Activated CD4-positive, alpha-beta memory T cell treated with anti-CD3 and anti-CD28 coated beads for 36 hours (primary cell): Measurements from ENCODE around the gene CCM2. TPM values are rescaled to one million over a fixed set of nuclear protein-coding genes. Genes with fewer than 3 reads are reported as not detected.
A peak's percentile ranks its signal among the peaks of the same experiment; 100 is the strongest.

Source experiments
- CTCF ChIA-PET: fragments of 350-600 bp; sonication (Branson Sonifier 250); formaldehyde crosslinking; loops from one replicate; lab custom pipeline; 2021; ENCODE audit warnings: antibody characterized with exemption, inconsistent platforms; lab: Charles Lee
- POLR2A ChIA-PET: fragments of 350-600 bp; sonication (Branson Sonifier 250); formaldehyde crosslinking; loops from one replicate; lab custom pipeline; 2021; ENCODE audit warnings: antibody characterized with exemption; lab: Charles Lee
- DNase-seq: peaks from one replicate; pipeline ENCODE4 v3.0.0-alpha.2; 2020
- H3K27ac Mint-ChIP-seq: one replicate; pipeline ENCODE4 v1.8.0; 2021; ENCODE audit warnings: mixed read lengths
- H3K27me3 Mint-ChIP-seq: one replicate; pipeline ENCODE4 v1.8.0; 2021; ENCODE audit warnings: mixed read lengths
- H3K36me3 Mint-ChIP-seq: one replicate; pipeline ENCODE4 v1.8.0; 2021; ENCODE audit warnings: mixed read lengths
- H3K4me1 Mint-ChIP-seq: one replicate; pipeline ENCODE4 v1.8.0; 2021; ENCODE audit warnings: low read depth, mixed read lengths
- H3K4me3 Mint-ChIP-seq: one replicate; pipeline ENCODE4 v1.8.0; 2021; ENCODE audit warnings: mild to moderate bottlenecking, mixed read lengths
- H3K9me3 Mint-ChIP-seq: one replicate; pipeline ENCODE4 v1.8.0; 2021; ENCODE audit warnings: mixed read lengths
- intact Hi-C: fragments of 100-400 bp; cut with micrococcal nuclease; formaldehyde crosslinking; loops from one replicate; pipeline ENCODE4 v1.15.1; 2023
- total RNA-seq, 2 experiments: library from RNA; stranded (reverse); gene quantifications; one replicate each; pipeline ENCODE4 v1.2.3, GENCODE V29; 2021

CCM2 gene
- total RNA-seq = 10 to 100 TPM; 85.2 to 89.6 TPM

GRCh38 chr7:45000093-45001032, at the start of gene CCM2:
TSS of gene CCM2 (plus strand) at chr7:45000201. CDS start at chr7:45000334, 133 bp downstream.
- intact Hi-C loops = loop anchor here (1.0 to 2.0 kb wide), 4 partner anchors 27 to 800 kb away; partner anchors contain the start of genes OGDH, TBRG4 and YKT6
- no peak for DNase-seq
- H3K4me1 Mint-ChIP-seq = peaks cover 54% of the 10 kb centered on the region
- no peaks in the 10 kb centered on the region for H3K27me3 Mint-ChIP-seq
- H3K4me3 Mint-ChIP-seq = peak within 1 kb of the TSS; percentile 89
- POLR2A ChIA-PET = interaction anchor here (0.9 to 7.5 kb wide), 20 partner anchors 11 to 418 kb away, joined by 3 to 208 read pairs (median 5); partner anchors contain the start of genes H2AZ2, MYO1G, PURB and TBRG4
- peak within 1 kb of the TSS; percentile 95 for H3K27ac Mint-ChIP-seq
- H3K9me3 Mint-ChIP-seq = no peaks in the 10 kb centered on the region
- peaks cover 21% of the 10 kb centered on the region for H3K36me3 Mint-ChIP-seq
- CTCF ChIA-PET = interaction anchor here (1.0 to 6.3 kb wide), 11 partner anchors 11 to 136 kb away, joined by 4 to 46 read pairs (median 7); partner anchors contain the start of gene MYO1G

- no peak for DNase-seq
- Mint-ChIP-seq H3K4me3 (no peak overlapping the region), H3K27ac (no peak overlapping the region), H3K9me3 (no peaks in the 10 kb centered on the region), H3K36me3 (no peaks in the 10 kb centered on the region), H3K4me1 (no peaks in the 10 kb centered on the region), H3K27me3 (peaks cover 5% of the 10 kb centered on the region)
- intact Hi-C loops = no loop called here
- POLR2A ChIA-PET = no interaction called here
- CTCF ChIA-PET = no interaction called here
These were observed 46.8 kb upstream of the CCM2 start for GRCh38 chr7:44953156-44953555.

GRCh38 chr7:44955733-44956132, 44.3 kb upstream of the CCM2 start:
- intact Hi-C loops = no loop called here
- Mint-ChIP-seq H3K4me1 (peaks cover 21% of the 10 kb centered on the region), H3K27me3 (no peaks in the 10 kb centered on the region), H3K27ac (no peak overlapping the region), H3K9me3 (no peaks in the 10 kb centered on the region), H3K4me3 (no peak overlapping the region), H3K36me3 (peaks cover 11% of the 10 kb centered on the region)
- POLR2A ChIA-PET = interaction anchor here (0.9 to 2.9 kb wide), 6 partner anchors 8 to 180 kb away, joined by 3 to 12 read pairs (median 4); partner anchors contain the start of gene MYO1G
- DNase-seq = no peak
- CTCF ChIA-PET = interaction anchor here (0.8 kb wide), 2 partner anchors 15 to 17 kb away, joined by 3 read pairs; no protein-coding TSS in a partner anchor

- Mint-ChIP-seq H3K4me1 (peaks cover 21% of the 10 kb centered on the region), H3K27me3 (no peaks in the 10 kb centered on the region), H3K9me3 (no peaks in the 10 kb centered on the region), H3K27ac (no peak overlapping the region), H3K4me3 (no peak overlapping the region), H3K36me3 (peaks cover 11% of the 10 kb centered on the region)
- DNase-seq = no peak
- intact Hi-C loops = no loop called here
- CTCF ChIA-PET = interaction anchor here (0.8 kb wide), 1 partner anchor 15 kb away, joined by 3 read pairs; no protein-coding TSS in a partner anchor
- POLR2A ChIA-PET = interaction anchor here (1.0 to 2.9 kb wide), 5 partner anchors 8 to 180 kb away, joined by 3 to 12 read pairs (median 4); partner anchors contain the start of gene MYO1G
These were observed 43.7 kb upstream of the CCM2 start for GRCh38 chr7:44956157-44956766.

- no peak overlapping the region for H3K4me3 Mint-ChIP-seq
These were observed 41.2 kb upstream of the CCM2 start for GRCh38 chr7:44958645-44959344.

GRCh38 chr7:44959433-44959951, 40.5 kb upstream of the CCM2 start:
- POLR2A ChIA-PET = interaction anchor here (1.5 to 7.6 kb wide), 3 partner anchors 11 to 20 kb away, joined by 4 to 56 read pairs (median 4); partner anchors contain the start of gene MYO1G
- CTCF ChIA-PET = interaction anchor here (1.1 to 1.2 kb wide), 2 partner anchors 13 to 177 kb away, joined by 3 to 4 read pairs; no protein-coding TSS in a partner anchor
- no peak overlapping the region for H3K4me3 Mint-ChIP-seq
- H3K27ac Mint-ChIP-seq = peak overlapping the region; percentile 81
- intact Hi-C loops = no loop called here
- peaks cover 21% of the 10 kb centered on the region for H3K4me1 Mint-ChIP-seq
- peaks cover 21% of the 10 kb centered on the region for H3K36me3 Mint-ChIP-seq
- no peaks in the 10 kb centered on the region for H3K9me3 Mint-ChIP-seq
- peak; percentile 81 for DNase-seq
- H3K27me3 Mint-ChIP-seq = no peaks in the 10 kb centered on the region

More at GRCh38 chr7:44958645-44959344, 41.2 kb upstream of the CCM2 start:
- ChIA-PET POLR2A (interaction anchor here (1.5 to 7.6 kb wide), 4 partner anchors 12 to 20 kb away, joined by 4 to 56 read pairs (median 5); partner anchors contain the start of gene MYO1G), CTCF (no interaction called here)
- peak overlapping the region; percentile 34 for H3K27ac Mint-ChIP-seq
- H3K36me3 Mint-ChIP-seq = peaks cover 17% of the 10 kb centered on the region
- DNase-seq = no peak
- H3K4me1 Mint-ChIP-seq = peaks cover 21% of the 10 kb centered on the region
- no peaks in the 10 kb centered on the region for H3K9me3 Mint-ChIP-seq
- H3K27me3 Mint-ChIP-seq = no peaks in the 10 kb centered on the region
- intact Hi-C loops = no loop called here

- no peaks in the 10 kb centered on the region for H3K27me3 Mint-ChIP-seq
- ChIA-PET CTCF (interaction anchor here (1.1 to 1.2 kb wide), 2 partner anchors 12 to 176 kb away, joined by 3 to 4 read pairs; no protein-coding TSS in a partner anchor), POLR2A (interaction anchor here (1.0 to 7.6 kb wide), 4 partner anchors 11 to 354 kb away, joined by 3 to 56 read pairs (median 4); partner anchors contain the start of genes MYO1G and OGDH)
- peak overlapping the region; percentile 81 for H3K27ac Mint-ChIP-seq
- H3K4me1 Mint-ChIP-seq = peaks cover 21% of the 10 kb centered on the region
- no peak for DNase-seq
- peaks cover 23% of the 10 kb centered on the region for H3K36me3 Mint-ChIP-seq
- no peaks in the 10 kb centered on the region for H3K9me3 Mint-ChIP-seq
- peak overlapping the region; percentile 6 for H3K4me3 Mint-ChIP-seq
- intact Hi-C loops = no loop called here
These were observed 39.9 kb upstream of the CCM2 start for GRCh38 chr7:44960011-44960580.

GRCh38 chr7:44961844-44962482, 38.0 kb upstream of the CCM2 start:
- Mint-ChIP-seq H3K4me3 (no peak overlapping the region), H3K9me3 (no peaks in the 10 kb centered on the region), H3K36me3 (peaks cover 39% of the 10 kb centered on the region), H3K27ac (no peak overlapping the region), H3K27me3 (no peaks in the 10 kb centered on the region), H3K4me1 (peaks cover 21% of the 10 kb centered on the region)
- intact Hi-C loops = no loop called here
- POLR2A ChIA-PET = interaction anchor here (0.6 to 7.6 kb wide), 6 partner anchors 9 to 166 kb away, joined by 3 to 56 read pairs (median 4); no protein-coding TSS in a partner anchor
- no peak for DNase-seq
- CTCF ChIA-PET = interaction anchor here (0.8 kb wide), 1 partner anchor 105 kb away, joined by 3 read pairs; no protein-coding TSS in a partner anchor

- Mint-ChIP-seq H3K9me3 (no peaks in the 10 kb centered on the region), H3K36me3 (peaks cover 39% of the 10 kb centered on the region), H3K4me1 (peaks cover 21% of the 10 kb centered on the region), H3K4me3 (no peak overlapping the region), H3K27me3 (no peaks in the 10 kb centered on the region), H3K27ac (peak overlapping the region; percentile 33)
- intact Hi-C loops = no loop called here
- no peak for DNase-seq
- ChIA-PET CTCF (interaction anchor here (0.7 to 0.8 kb wide), 2 partner anchors 15 to 105 kb away, joined by 3 read pairs; no protein-coding TSS in a partner anchor), POLR2A (interaction anchor here (0.8 to 7.6 kb wide), 5 partner anchors 8 to 105 kb away, joined by 3 to 56 read pairs (median 5); no protein-coding TSS in a partner anchor)
These were observed 37.3 kb upstream of the CCM2 start for GRCh38 chr7:44962483-44963251.
